Superior temporal gyrus (tissue), 1 donor: Measurements from ENCODE around the gene SKI.
A peak's percentile ranks its signal among the peaks of the same experiment; 100 is the strongest.
"Not testable (repeated sequence)": the region's sequence is repeated elsewhere in the genome, so short reads cannot be mapped to it uniquely, and the experiment has no call there.

Experiments
- DNase-seq: peaks from one replicate; pipeline ENCODE4 v3.0.0-alpha.2; 2016; ENCODE audit errors: extremely low spot score

Gene SKI

GRCh38 chr1:2259668-2260402 is 31.7 kb downstream of the SKI start:
- DNase-seq: peak; percentile 75

- not testable (repeated sequence) for DNase-seq
Measured at GRCh38 chr1:2260470-2260869, 32.4 kb downstream of the SKI start.

GRCh38 chr1:2260917-2261316 is 32.8 kb downstream of the SKI start:
- DNase-seq: no peak

- DNase-seq: not testable (repeated sequence)
Measured at GRCh38 chr1:2261476-2262395, 33.6 kb downstream of the SKI start.

- no peak for DNase-seq
Measured at GRCh38 chr1:2266301-2266975, 38.3 kb downstream of the SKI start.

- DNase-seq: no peak
Measured at GRCh38 chr1:2267051-2267830, 39.1 kb downstream of the SKI start.

GRCh38 chr1:2267862-2268261 is 39.7 kb downstream of the SKI start:
- no peak for DNase-seq

- no peak for DNase-seq
Measured at GRCh38 chr1:2268285-2269056, 40.4 kb downstream of the SKI start.

- no peak for DNase-seq
Measured at GRCh38 chr1:2269193-2269921, 41.2 kb downstream of the SKI start.

GRCh38 chr1:2269922-2270259 is 41.8 kb downstream of the SKI start:
- DNase-seq: no peak

GRCh38 chr1:2270260-2271100 is 42.4 kb downstream of the SKI start:
- no peak for DNase-seq

GRCh38 chr1:2271211-2271721 is 43.1 kb downstream of the SKI start:
- no peak for DNase-seq

- DNase-seq: no peak
Measured at GRCh38 chr1:2271841-2272655, 43.9 kb downstream of the SKI start.

GRCh38 chr1:2272686-2273400 is 44.7 kb downstream of the SKI start:
- no peak for DNase-seq

- no peak for DNase-seq
Measured at GRCh38 chr1:2273401-2274090, 45.4 kb downstream of the SKI start.

- DNase-seq: no peak
Measured at GRCh38 chr1:2274231-2274928, 46.3 kb downstream of the SKI start.
